Epithelial cell of proximal tubule (primary cell): ENCODE results near the gene KDM3B. TPM values are rescaled to one million over a fixed set of nuclear protein-coding genes. Genes with fewer than 3 reads are reported as not detected.

Source experiments
- DNase-seq: peaks from one replicate; pipeline ENCODE4 v3.0.0-alpha.2; 2011; ENCODE audit warnings: low read depth
- H3K4me3 ChIP-seq: 2 replicates; pipeline ENCODE4 v1.5.1; 2011; ENCODE audit warnings: low read depth, mild to moderate bottlenecking, low read length
- CTCF ChIP-seq: conservative IDR thresholded peaks from 2 replicates; pipeline ENCODE4 v1.5.1; 2012; ENCODE audit warnings: low read depth, mild to moderate bottlenecking, low read length
- total RNA-seq: library from RNA; depleted of rRNA; stranded (reverse); fragments of >200 nt; gene quantifications from 2 replicates; pipeline ENCODE4 v1.2.3, GENCODE V29; 2015

Gene KDM3B
- total RNA-seq, 1 donor from 2014 or later, result 40.2 TPM

GRCh38 chr5:138457531-138458275 lies 105.2 kb downstream of the KDM3B start:
- no peak overlapping the region for H3K4me3 ChIP-seq
- peak; percentile 28 for TF ChIP-seq CTCF
- DNase-seq, result no peak

- H3K4me3 ChIP-seq, result no peak overlapping the region
- no peak for TF ChIP-seq CTCF
- DNase-seq, result no peak
Observed at GRCh38 chr5:138458384-138458783, 105.9 kb downstream of the KDM3B start.

GRCh38 chr5:138458856-138459255 lies 106.4 kb downstream of the KDM3B start:
- TF ChIP-seq CTCF, result no peak
- no peak overlapping the region for H3K4me3 ChIP-seq
- DNase-seq, result no peak

- no peak overlapping the region for H3K4me3 ChIP-seq
- no peak for TF ChIP-seq CTCF
- no peak for DNase-seq
Observed at GRCh38 chr5:138459311-138459933, 106.9 kb downstream of the KDM3B start.

- no peak for TF ChIP-seq CTCF
- H3K4me3 ChIP-seq, result no peak overlapping the region
- no peak for DNase-seq
Observed at GRCh38 chr5:138460032-138460693, 107.7 kb downstream of the KDM3B start.

- no peak for TF ChIP-seq CTCF
- DNase-seq, result no peak
Observed at GRCh38 chr5:138461343-138462125, 109.0 kb downstream of the KDM3B start.

More at GRCh38 chr5:138461343-138462125, 109.0 kb downstream of the KDM3B start:
- no peak overlapping the region for H3K4me3 ChIP-seq
